NT2/D1 (cell line): ENCODE measurements around the gene ZNF107.
"Not testable (repeated sequence)": the region's sequence is repeated elsewhere in the genome, so short reads cannot be mapped to it uniquely, and the experiment has no call there.

Experiments used
- DNase-seq: peaks from one replicate; pipeline ENCODE4 v3.0.0-alpha.2; 2011; ENCODE audit warnings: low read depth, low spot score
- H3K27me3 ChIP-seq: 2 replicates; pipeline ENCODE4 v1.6.0; 2011; ENCODE audit warnings: mild to moderate bottlenecking; ENCODE audit not compliant: insufficient read length, insufficient read depth
- H3K36me3 ChIP-seq: 2 replicates; pipeline ENCODE4 v1.6.1; 2011; ENCODE audit warnings: mild to moderate bottlenecking, low read length, mixed read lengths; ENCODE audit not compliant: insufficient read depth, insufficient read length
- H3K4me1 ChIP-seq: 2 replicates; pipeline ENCODE4 v1.5.1; 2011; ENCODE audit not compliant: insufficient read depth, insufficient read length
- H3K4me3 ChIP-seq: 2 replicates; pipeline ENCODE4 v1.5.1; 2011; ENCODE audit warnings: low read depth; ENCODE audit not compliant: insufficient read length
- H3K9ac ChIP-seq: 2 replicates; pipeline ENCODE4 v1.6.0; 2011; ENCODE audit warnings: low read depth; ENCODE audit not compliant: insufficient read length
- H3K9me3 ChIP-seq: 2 replicates; pipeline ENCODE4 v1.5.1; 2011; ENCODE audit warnings: mild to moderate bottlenecking, low read length; ENCODE audit not compliant: insufficient read depth
- SUZ12 ChIP-seq: IDR thresholded peaks from 2 replicates; pipeline ENCODE4 v1.6.1; 2011; ENCODE audit not compliant: insufficient read length, insufficient read depth; ENCODE audit errors: extremely low read depth
- YY1 ChIP-seq: IDR thresholded peaks from 2 replicates; pipeline ENCODE4 v1.6.1; 2011; ENCODE audit not compliant: insufficient read length, insufficient read depth
- ZNF274 ChIP-seq: IDR thresholded peaks from 2 replicates; pipeline ENCODE4 v1.6.1; 2011; ENCODE audit warnings: mild to moderate bottlenecking, low read depth, low read length

ZNF107 gene

DNA sequence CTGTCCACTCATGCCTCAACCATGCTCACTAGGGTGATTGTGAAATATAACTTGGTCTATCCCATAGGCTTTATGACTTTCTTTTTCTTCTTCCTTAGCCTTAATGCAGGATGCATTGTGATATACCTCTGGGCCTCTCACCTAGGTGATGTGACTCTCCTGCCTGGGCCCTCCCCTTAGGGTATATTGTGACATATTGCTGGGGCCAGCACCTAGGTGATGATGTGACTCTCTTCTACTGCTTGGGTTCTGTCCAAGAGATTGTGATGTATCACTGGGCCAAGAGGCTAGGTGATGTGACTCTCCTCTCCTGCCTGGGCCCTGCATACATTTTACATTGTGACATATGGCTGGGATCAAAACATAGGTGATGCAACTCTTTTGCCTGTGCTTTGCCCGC lies 14.7 kb upstream of the ZNF107 start:
- no peaks in the 10 kb centered on the region for H3K27me3 ChIP-seq
- DNase-seq: no peak
- H3K4me1 ChIP-seq: no peaks in the 10 kb centered on the region
- no peaks in the 10 kb centered on the region for H3K9me3 ChIP-seq
- H3K4me3 ChIP-seq: no peak overlapping the region
- TF ChIP-seq ZNF274 (no peak), YY1 (no peak), SUZ12 (no peak)
- H3K9ac ChIP-seq: no peak overlapping the region
- H3K36me3 ChIP-seq: no peaks in the 10 kb centered on the region

DNA sequence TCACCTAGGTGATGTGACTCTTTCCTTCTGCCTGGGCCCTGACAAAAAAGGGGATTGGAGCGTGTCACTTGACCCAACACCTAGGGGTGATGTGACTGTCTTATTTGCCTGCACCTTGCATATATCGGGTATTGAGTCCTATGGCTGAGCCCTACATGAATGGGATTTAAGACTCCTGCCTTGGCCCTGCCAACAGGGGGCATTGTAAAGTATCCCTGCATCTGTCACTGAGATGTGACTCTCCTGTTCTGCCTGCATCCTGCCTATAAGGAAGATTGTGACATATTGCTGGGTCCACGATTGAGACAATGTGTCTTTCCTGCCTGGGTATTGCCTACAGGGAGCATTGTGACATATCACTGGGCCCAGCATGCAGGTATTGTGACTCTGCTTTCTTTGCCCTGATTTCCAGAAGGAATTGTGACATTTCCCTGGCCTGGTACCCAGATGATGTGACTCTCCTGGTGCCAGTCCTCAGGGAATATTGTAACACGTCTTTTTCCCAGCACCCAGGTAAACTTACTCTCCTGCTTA lies 14.2 kb upstream of the ZNF107 start:
- no peaks in the 10 kb centered on the region for H3K4me1 ChIP-seq
- H3K9ac ChIP-seq: no peak overlapping the region
- H3K9me3 ChIP-seq: no peaks in the 10 kb centered on the region
- no peak for TF ChIP-seq ZNF274
- no peak for TF ChIP-seq SUZ12
- no peak for TF ChIP-seq YY1
- no peak overlapping the region for H3K4me3 ChIP-seq
- H3K36me3 ChIP-seq: no peaks in the 10 kb centered on the region
- no peaks in the 10 kb centered on the region for H3K27me3 ChIP-seq
- DNase-seq: no peak

DNA sequence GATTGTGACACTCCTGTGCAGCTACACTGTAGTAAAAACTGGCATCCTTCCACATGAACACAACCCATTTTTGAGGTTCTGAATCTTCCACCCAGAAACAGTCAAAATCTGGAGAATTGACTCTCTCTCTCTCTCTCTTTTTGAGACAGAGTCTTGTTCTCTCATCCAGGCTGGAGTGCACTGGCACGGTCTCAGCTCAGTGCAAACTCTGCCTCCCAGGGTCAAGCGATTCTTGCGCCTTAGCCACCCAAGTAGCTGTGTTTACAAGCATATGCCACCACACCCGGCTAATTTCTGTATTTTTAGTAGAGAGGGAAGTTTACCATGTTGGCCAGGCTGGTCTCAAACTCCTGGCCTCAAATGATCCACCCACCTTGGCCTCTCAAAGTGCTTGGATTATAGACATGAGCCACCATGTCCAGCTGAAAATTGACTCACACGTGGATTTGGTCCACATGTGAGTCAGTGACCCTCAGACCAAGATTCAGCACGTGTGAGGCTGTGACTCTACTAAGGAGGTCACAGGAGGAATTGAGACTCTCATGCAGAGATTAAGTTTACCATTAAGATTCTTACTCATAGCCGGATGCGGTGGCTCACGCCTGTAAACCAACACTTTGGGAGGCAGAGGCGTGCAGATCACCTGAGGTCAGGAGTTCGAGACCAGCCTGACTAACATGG lies 12.1 kb upstream of the ZNF107 start:
- Histone ChIP-seq H3K4me1 (no peaks in the 10 kb centered on the region), H3K4me3 (no peak overlapping the region), H3K9me3 (no peaks in the 10 kb centered on the region), H3K9ac (no peak overlapping the region), H3K27me3 (no peaks in the 10 kb centered on the region), H3K36me3 (no peaks in the 10 kb centered on the region)
- no peak for DNase-seq
- TF ChIP-seq ZNF274 (no peak), YY1 (no peak), SUZ12 (no peak)

DNA sequence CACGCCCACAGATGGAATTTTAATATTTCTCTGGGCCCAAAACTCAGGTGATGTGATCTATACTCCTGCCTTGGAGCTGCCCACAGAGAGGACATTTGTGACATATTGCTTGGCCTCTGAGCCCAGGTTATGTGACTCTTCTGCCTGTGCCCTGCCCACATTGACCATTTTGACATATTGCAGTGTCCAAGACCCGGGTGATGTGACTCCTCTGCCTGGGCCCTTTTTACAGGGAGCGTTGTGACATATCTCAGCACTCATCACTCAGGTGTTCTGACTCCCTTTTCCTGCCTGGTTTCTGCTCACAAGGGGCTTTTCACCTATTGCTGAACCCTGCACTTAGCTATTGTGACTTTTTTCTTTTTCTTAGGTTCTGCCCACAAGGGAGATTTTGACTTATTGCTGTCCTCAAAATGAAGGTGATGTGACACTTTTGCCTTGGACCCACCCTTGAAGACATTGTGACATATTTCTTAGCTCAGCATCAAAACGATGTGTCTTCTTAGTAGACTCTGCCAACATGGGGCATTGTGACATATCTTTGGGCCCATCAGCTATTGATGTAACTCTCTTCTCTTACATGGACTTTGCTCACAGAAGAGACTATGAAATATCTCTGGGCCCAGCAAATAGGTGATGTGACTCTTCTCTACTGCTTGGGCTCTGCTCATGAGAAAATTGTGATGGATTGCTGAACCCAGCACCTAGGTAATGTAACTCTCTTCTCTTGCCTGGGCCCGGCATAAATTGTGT lies 11.0 kb upstream of the ZNF107 start:
- H3K4me3 ChIP-seq: no peak overlapping the region
- no peaks in the 10 kb centered on the region for H3K36me3 ChIP-seq
- TF ChIP-seq ZNF274 (no peak), YY1 (no peak), SUZ12 (no peak)
- H3K9ac ChIP-seq: no peak overlapping the region
- DNase-seq: no peak
- H3K4me1 ChIP-seq: no peaks in the 10 kb centered on the region
- no peaks in the 10 kb centered on the region for H3K27me3 ChIP-seq
- no peaks in the 10 kb centered on the region for H3K9me3 ChIP-seq

DNA sequence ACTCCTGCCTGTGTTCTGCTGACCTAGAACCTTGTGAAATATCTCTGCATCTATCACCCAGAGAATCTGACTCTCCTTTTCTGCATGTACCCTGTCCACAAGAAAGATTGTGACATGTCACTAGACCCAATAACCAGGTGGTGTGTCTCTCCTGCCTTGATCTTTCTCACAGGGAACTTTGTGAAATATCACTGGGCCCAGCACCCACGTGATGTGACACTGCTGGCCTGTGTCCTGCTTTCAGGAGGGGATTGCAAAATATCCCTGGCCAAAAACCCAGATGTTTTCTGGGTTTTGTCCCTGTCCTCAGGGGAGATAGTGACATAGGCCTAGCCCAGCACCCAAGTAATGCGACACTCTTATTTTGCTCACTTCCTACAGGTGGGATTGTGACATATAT lies 10.1 kb upstream of the ZNF107 start:
- no peaks in the 10 kb centered on the region for H3K36me3 ChIP-seq
- TF ChIP-seq YY1 (no peak), ZNF274 (no peak), SUZ12 (no peak)
- no peak overlapping the region for H3K9ac ChIP-seq
- H3K4me3 ChIP-seq: no peak overlapping the region
- no peaks in the 10 kb centered on the region for H3K4me1 ChIP-seq
- H3K27me3 ChIP-seq: no peaks in the 10 kb centered on the region
- no peaks in the 10 kb centered on the region for H3K9me3 ChIP-seq
- no peak for DNase-seq

DNA sequence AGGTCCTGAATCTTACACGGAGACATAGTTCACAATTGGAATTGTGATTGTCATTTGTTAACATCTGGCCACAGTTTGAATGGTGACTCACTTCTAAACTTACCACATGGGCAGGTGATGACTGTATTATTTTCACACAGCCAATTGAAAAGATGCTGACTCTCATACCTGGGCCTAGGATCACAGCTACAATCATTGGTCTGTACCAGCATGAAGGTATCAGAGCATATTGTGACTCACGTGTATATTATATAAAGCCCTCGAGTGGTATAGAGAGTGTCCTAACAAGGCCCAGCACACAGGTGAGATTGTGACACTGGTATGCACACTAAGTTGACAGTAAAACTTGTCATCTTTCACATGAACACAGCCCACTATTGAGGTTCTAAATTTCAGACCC lies 9.4 kb upstream of the ZNF107 start:
- DNase-seq: no peak
- Histone ChIP-seq H3K27me3 (no peaks in the 10 kb centered on the region), H3K9me3 (no peaks in the 10 kb centered on the region), H3K4me1 (no peaks in the 10 kb centered on the region), H3K36me3 (no peaks in the 10 kb centered on the region), H3K9ac (no peak overlapping the region), H3K4me3 (no peak overlapping the region)
- TF ChIP-seq YY1 (no peak), SUZ12 (no peak), ZNF274 (no peak)

DNA sequence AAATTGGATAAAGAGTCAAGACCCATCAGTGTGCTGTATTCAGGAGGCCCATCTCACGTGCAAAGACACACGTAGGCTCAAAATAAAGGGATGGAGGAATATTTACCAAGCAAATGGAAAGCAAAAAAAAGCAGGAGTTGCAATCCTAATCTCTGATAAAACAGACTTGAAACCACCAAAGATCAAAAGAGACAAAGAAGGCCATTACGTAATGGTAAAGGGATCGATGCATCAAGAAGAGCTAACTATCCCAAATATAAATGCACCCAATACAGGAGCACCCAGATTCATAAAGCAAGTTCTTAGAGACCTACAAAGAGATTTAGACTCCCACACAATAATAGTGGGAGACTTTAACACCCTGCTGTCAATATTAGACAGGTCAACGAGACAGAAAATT lies 3.8 kb upstream of the ZNF107 start:
- not testable (repeated sequence) for H3K36me3 ChIP-seq, H3K4me1 ChIP-seq, H3K9ac ChIP-seq, H3K27me3 ChIP-seq, H3K9me3 ChIP-seq, H3K4me3 ChIP-seq, DNase-seq
